ENCODE results near the gene CTSC.

DNA sequence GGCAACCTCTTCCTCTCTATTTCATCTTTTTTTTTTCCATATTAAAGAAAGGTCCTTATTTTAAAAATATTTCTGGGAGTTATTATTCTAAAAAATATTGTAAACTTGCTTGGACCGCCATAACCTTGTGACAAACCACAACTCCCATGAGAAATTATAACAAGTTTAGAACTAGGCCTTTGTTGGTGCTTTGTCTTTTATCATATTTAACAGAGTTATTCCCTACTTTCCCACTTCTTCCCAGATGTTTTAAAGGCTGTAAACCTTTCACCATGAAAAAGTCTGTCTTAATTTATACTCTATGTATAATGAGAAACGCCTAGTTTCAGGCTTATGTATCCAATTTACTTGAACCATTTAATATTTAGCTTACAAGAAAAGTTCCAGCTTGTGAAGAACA, 3.7 kb downstream of the CTSC start:
- TF ChIP-seq TCF7 (IDR thresholded peaks at IDR 0.05; ENCODE audit: low read depth): no peak
- no peak for TF ChIP-seq SMARCE1 (IDR thresholded peaks at IDR 0.05; ENCODE audit: borderline replicate concordance)
- TF ChIP-seq ATF7 (IDR thresholded peaks at IDR 0.05): no peak
- no peak for TF ChIP-seq ATF7 (CRISPR knock-in tag; IDR thresholded peaks at IDR 0.05)
- TF ChIP-seq ZZZ3 (CRISPR knock-in tag; IDR thresholded peaks at IDR 0.05; ENCODE audit: borderline replicate concordance): no peak
- no peak for TF ChIP-seq NONO (IDR thresholded peaks at IDR 0.05)
- no peak for TF ChIP-seq NONO (CRISPR knock-in tag; conservative IDR thresholded peaks at IDR 0.05)
- TF ChIP-seq, protein P1, sequence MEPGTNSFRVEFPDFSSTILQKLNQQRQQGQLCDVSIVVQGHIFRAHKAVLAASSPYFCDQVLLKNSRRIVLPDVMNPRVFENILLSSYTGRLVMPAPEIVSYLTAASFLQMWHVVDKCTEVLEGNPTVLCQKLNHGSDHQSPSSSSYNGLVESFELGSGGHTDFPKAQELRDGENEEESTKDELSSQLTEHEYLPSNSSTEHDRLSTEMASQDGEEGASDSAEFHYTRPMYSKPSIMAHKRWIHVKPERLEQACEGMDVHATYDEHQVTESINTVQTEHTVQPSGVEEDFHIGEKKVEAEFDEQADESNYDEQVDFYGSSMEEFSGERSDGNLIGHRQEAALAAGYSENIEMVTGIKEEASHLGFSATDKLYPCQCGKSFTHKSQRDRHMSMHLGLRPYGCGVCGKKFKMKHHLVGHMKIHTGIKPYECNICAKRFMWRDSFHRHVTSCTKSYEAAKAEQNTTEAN (CRISPR knock-in tag; conservative IDR thresholded peaks at IDR 0.05): no peak
- no peak for TF ChIP-seq SRSF4 (IDR thresholded peaks at IDR 0.05; ENCODE audit: low read depth, low read length, poor library complexity, severe bottlenecking)
- TF ChIP-seq, protein P2, sequence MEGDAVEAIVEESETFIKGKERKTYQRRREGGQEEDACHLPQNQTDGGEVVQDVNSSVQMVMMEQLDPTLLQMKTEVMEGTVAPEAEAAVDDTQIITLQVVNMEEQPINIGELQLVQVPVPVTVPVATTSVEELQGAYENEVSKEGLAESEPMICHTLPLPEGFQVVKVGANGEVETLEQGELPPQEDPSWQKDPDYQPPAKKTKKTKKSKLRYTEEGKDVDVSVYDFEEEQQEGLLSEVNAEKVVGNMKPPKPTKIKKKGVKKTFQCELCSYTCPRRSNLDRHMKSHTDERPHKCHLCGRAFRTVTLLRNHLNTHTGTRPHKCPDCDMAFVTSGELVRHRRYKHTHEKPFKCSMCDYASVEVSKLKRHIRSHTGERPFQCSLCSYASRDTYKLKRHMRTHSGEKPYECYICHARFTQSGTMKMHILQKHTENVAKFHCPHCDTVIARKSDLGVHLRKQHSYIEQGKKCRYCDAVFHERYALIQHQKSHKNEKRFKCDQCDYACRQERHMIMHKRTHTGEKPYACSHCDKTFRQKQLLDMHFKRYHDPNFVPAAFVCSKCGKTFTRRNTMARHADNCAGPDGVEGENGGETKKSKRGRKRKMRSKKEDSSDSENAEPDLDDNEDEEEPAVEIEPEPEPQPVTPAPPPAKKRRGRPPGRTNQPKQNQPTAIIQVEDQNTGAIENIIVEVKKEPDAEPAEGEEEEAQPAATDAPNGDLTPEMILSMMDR (CRISPR knock-in tag; IDR thresholded peaks at IDR 0.05): no peak
- TF ChIP-seq, protein P3, sequence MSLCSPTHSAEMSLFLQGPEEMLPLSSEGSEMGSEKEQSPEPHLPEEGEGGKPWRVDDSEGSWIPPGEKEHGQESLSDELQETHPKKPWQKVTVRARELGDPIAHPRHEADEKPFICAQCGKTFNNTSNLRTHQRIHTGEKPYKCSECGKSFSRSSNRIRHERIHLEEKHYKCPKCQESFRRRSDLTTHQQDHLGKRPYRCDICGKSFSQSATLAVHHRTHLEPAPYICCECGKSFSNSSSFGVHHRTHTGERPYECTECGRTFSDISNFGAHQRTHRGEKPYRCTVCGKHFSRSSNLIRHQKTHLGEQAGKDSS (CRISPR knock-in tag; IDR thresholded peaks at IDR 0.05; ENCODE audit: borderline replicate concordance, low read depth): no peak
- no peak for TF ChIP-seq TAF1 (CRISPR knock-in tag; IDR thresholded peaks at IDR 0.05)
- TF ChIP-seq, protein P4, sequence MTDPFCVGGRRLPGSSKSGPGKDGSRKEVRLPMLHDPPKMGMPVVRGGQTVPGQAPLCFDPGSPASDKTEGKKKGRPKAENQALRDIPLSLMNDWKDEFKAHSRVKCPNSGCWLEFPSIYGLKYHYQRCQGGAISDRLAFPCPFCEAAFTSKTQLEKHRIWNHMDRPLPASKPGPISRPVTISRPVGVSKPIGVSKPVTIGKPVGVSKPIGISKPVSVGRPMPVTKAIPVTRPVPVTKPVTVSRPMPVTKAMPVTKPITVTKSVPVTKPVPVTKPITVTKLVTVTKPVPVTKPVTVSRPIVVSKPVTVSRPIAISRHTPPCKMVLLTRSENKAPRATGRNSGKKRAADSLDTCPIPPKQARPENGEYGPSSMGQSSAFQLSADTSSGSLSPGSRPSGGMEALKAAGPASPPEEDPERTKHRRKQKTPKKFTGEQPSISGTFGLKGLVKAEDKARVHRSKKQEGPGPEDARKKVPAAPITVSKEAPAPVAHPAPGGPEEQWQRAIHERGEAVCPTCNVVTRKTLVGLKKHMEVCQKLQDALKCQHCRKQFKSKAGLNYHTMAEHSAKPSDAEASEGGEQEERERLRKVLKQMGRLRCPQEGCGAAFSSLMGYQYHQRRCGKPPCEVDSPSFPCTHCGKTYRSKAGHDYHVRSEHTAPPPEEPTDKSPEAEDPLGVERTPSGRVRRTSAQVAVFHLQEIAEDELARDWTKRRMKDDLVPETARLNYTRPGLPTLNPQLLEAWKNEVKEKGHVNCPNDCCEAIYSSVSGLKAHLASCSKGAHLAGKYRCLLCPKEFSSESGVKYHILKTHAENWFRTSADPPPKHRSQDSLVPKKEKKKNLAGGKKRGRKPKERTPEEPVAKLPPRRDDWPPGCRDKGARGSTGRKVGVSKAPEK (CRISPR knock-in tag; IDR thresholded peaks at IDR 0.05; ENCODE audit: borderline replicate concordance): no peak
- no peak for TF ChIP-seq ISL2 (CRISPR knock-in tag; IDR thresholded peaks at IDR 0.05)
- TF ChIP-seq, protein P5, sequence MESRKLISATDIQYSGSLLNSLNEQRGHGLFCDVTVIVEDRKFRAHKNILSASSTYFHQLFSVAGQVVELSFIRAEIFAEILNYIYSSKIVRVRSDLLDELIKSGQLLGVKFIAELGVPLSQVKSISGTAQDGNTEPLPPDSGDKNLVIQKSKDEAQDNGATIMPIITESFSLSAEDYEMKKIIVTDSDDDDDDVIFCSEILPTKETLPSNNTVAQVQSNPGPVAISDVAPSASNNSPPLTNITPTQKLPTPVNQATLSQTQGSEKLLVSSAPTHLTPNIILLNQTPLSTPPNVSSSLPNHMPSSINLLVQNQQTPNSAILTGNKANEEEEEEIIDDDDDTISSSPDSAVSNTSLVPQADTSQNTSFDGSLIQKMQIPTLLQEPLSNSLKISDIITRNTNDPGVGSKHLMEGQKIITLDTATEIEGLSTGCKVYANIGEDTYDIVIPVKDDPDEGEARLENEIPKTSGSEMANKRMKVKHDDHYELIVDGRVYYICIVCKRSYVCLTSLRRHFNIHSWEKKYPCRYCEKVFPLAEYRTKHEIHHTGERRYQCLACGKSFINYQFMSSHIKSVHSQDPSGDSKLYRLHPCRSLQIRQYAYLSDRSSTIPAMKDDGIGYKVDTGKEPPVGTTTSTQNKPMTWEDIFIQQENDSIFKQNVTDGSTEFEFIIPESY (CRISPR knock-in tag; IDR thresholded peaks at IDR 0.05): no peak
- no peak for TF ChIP-seq POLR2A (IDR thresholded peaks at IDR 0.05; ENCODE audit: insufficient read depth in 1 of 2, low read depth in 2 of 2, low read length in 2 of 2)
